HG02623 (cell line): Measurements from ENCODE around the gene RNF19B.

ENCODE experiments used
- ATAC-seq: cut with Tn5 transposase; IDR thresholded peaks from one replicate; pipeline ENCODE4 v1.9.1; 2021; ENCODE audit warnings: moderate library complexity; ENCODE audit not compliant: unreplicated experiment

Gene RNF19B

DNA sequence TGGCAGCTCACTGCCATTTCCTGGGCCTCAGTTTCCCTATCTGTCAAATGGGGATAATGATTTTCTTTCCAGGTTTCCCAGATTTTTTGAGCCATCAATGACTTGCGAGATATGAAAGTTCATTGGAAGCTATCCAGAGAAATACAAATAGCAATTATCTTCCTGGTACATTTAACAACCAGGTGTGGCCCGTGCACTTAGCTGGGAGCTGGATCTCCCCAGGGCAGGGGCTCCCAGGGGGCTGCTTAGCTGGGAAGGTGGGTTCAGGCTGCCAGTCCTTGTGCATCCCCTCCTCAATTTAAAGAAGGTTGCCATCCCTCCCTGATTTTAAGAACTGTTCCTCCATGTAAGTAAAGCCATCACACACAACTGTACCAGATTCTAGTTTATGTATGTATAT is 59.8 kb downstream of the RNF19B start:
- ATAC-seq = no peak

DNA sequence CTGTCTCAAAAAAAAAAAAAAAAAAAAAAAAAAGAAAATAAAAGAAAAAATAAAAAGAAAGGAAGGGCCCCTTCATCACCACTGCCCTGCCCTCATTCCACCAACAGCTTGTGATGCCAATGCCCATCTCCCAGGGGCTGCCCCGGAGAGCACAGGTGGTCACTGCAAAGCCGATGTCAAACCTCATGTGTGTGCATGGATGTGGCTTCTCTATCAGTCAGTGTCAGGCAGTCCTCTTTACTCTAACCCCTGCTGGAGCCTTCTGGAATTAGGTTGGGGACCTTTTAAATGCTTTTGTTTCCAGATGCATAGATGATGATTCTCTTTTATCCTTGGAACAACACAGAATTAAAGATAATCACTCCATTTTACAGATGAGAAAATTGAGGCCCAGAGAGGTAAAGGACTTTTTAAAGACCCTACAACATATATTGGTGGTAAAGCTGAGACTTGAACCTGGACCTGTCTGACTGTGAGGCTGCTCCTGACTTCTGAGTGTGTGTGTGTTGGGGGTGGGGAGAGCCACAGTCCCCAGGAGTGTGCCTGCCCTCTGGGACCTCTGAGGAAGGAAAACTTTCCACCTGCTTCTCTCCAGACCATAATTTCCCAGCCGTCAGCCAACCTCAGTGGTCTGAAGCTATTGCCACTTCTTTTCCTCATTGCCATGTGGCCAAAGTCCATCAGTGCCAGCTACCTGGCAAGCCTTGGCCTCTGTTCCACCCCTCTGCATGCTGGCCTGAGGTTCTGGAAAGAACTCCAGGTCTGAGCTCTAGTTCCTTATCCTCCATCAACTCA is 60.4 kb downstream of the RNF19B start:
- ATAC-seq = no peak

DNA sequence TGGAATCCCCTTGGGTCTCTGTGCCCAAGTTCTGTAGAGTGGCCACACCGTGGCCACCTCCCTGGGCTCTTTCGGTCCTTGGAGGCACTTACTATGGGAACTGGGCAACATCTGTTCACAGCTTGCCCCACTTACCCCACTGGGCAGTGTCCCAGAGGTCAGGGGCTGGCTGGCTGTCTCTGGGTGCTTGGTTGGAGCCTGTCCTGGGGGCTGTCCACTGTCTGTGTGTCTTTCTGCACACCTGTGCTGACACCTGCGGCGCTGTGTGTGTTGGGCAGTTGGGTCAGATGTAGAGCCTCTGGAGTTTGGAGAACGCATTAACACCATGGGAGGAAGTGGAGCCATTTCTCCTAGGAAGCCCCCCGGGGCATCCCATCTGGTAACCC is 62.1 kb downstream of the RNF19B start:
- ATAC-seq = no peak

DNA sequence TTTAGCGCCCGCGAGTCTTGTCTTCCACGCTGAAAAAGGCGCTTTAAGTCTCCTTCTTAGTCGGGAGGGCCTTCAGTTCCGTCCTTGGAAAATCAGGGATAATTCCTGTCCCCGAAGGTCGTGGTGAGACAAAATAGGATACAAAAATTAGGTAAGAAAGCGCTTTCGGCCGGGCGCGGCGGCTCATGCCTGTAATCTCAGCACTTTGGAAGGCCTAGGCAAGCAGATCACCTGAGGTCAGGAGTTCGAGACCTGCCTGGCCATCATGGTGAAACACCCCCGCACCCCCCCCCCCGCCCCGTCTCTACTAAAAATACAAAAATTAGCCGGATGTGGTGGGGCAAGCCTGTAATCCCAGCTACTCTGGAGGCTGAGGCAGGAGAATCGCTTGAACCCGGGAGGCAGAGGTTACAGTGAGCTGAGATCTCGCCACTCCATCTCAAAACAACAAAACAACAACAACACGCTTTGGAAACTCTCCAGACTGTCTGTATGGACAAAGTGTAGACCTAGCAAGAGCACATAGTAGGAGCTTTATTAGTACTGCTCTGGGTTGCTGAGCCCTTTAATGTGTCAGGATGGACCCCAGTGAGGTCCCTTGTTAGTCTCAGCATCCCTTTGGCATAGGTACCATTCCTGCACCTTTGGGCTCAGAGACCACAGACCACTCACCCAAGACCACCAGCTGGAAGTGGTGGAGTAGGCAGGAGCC is 62.6 kb downstream of the RNF19B start:
- no peak for ATAC-seq

DNA sequence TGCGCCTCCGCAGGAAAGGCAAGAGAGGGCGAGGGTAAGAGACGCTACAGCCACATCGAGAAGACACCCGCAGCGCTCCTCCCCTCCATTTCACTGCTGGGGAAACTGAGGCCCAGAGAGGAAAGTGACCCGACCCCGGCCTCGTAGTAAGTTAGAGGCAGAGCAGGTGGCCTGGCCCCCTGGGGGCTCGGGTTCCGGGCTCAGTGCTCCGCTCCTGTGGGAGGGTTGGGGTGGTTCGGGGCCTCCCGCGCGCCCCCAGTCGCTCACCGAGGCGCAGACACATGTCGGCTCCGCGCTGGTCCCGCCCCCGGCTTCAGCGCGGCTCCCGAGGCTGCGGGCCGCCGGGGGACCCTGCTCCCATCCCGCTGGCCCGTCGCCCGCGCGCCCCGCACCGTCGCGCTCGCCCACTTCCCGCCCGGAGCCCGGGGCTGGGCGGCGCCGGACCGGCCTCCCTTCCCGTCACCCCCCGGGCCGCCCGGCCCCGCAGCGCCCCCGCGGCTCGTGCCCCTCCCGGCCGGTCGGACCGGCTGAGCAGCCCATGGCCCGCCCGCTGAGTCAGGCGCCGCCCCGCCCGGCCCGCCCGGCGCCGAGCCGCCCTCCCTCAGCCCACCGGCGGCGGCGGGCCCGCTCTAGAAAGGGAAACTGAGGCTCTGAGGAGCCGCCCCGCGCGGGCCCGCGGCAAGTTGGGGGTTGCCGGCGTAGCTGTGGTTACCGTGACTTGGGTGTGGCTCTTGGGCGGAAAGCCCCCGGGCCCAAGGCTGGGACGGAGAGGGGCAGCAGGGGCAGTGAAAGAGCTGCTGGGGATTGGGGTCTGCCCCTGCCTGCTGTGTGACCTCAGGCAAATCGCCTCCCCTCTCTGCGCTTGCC is 63.4 kb downstream of the RNF19B start, which contains the start of gene TMEM54:
Gene TMEM54, minus strand, starts transcription at position 434 of the 867 bp plus-strand sequence. Its CDS starts 151 bp downstream, at position 283.
- ATAC-seq = no peak

DNA sequence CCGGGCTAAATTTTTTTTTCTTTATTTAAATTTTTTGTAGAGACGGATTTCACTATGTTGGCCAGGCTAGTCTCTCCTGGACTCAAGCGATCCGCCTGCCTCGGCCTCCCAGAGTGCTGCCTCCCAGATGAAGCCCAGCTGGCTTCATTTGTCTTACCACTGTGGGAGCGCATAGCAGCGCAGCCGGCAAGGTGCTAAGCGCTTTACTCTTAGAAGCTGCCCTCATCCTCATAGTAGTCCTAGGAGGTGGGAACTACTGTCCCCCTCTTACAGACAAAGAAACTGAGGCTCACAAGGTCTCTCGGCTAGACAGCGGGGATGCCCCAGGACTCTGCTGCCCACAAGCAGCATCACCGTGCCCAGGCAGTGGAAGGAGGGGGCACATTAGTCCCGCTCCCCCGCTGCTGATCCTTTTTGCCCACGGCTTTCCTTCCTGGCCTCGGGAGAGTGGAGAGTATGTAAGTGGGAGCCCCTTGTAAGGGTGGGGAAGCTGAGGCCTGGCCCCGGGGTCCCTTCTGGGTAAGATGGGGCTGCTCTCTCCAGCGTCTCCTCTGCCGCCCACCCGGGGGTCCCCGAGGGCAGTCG is 64.1 kb downstream of the RNF19B start:
- ATAC-seq = no peak

DNA sequence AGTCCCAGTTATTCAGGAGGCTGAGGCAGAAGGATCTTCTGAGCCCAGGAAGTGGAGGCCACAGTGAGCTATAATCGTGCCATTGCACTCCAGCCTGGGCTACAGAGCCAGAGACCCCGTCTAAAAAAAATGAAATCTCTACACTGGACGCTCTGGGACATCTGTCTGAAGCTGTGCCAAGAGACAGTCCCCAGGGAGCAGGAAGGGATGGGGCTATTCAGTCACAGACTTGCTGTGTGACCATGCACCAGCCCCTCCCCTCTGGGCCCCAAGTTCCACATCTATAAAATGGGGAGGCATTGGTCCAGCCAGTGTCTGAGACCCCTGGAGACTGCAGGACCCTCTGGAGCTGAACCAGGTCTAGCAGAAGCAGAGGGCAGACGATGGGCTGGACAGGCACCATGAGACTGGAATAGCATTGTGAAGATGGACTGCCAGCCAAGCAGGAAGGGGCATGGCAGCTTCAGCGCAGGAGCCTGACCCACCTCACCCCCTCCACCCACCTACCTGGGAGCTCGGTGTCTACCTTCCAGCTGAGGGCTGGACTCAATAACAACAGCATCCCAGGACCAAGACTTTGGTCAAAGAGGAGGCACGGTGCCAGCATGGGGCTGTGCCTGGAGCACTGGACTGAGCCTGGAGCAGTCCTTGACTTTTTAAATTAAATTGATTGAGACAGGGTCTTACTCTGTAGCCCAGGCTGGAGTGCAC is 64.9 kb downstream of the RNF19B start:
- ATAC-seq = no peak

DNA sequence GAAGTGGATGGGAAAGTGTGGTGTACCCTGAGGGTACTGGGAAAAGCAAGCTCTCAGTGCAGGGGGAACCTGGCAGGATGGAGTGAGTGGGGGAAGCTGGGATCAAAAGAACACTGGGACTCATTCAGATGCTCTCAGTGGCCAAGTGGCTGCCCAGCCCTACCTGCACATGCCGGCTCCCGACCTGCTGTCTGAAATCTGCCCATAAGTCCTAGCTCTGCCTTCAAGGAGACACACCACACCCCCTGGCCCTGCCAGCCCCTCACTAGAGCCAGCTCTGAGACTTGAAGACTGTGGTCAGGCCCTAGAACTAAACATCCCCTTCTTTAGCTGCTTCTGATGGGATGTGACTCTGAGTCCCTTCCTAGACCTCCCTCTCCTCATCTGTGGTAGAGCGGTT is 65.7 kb downstream of the RNF19B start:
- no peak for ATAC-seq

DNA sequence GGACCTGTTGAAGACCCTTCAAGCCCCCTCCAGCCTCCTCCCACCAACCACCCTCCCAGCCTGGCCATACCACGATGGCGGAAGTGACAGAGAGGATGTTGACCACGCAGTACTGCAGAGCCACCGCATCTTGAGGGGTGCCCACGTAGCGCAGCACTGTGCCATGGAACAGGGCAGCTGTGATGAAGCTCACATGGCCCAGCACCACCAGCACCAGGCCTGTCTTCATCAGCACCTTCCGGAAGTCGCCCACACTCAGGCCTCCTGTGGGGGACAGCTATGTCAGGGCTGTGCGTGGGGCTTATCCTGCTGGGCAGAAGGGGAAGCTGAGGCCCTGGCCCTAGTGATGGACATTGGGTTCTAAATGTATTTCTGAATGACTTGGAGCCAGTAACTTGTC is 66.6 kb downstream of the RNF19B start:
- no peak for ATAC-seq

DNA sequence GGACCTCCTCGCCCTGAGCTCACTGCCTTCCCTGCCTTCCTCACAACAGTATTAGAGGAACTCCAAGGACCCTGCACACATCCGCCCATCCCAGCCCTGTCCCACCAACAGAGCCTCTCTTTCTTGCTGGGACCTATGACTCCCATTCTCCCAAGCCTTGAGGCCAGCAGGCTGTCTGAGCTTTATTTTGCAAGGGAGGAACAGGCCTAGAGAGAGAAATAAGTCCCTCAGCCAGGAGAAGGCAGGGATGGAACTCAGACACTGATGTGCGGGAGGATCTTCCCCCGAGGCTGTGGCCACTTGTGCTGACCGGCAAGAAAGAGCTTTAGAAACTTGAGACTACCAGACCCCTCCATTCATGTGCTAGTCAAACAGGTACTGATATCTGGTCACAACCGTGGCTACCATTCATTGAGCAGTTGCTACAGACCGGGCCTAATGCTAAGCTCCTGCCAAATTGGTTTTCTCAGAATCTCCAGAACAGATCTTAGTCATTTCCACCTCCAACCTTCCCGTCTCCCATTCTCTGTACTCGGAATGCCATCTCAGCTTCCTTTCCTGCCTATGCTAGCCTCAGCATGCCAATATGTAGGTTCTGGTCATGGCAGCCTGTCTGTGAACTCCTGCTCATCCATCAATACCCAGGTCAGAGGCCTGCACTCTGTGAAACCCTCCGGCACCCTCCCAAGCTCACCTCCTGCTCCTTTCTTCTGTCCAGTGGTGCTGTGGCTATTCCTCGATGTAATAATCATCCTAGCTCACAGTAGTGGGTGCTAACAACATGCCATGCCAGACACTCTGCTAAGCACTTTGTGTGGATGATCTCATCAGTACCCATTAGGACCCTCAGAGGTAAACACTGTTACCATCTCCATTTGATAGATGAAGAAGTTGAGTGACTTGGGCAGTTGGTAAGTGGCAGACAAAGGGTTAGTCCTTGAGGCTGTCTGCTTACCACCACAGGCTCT is 67.2 kb downstream of the RNF19B start:
- ATAC-seq = no peak

DNA sequence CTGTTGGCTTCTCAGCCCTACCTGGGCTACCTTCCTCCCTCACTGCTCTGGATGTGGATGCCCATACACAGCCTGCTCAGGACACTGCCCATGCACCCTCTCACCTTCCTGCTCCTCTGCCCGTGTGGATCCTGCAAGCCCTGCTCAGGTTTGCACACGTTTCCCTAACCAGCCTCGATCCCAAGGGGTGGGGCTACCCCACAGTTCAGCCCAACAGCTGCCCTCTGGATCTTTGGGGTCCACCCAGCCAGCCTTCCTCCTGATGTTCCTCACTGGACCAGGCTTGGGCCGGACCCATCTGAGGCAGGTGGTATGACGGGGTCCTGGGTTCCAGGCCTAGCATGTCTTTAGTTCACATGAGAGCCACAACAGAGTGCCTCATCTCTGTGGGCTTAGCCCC is 68.2 kb downstream of the RNF19B start:
- no peak for ATAC-seq

DNA sequence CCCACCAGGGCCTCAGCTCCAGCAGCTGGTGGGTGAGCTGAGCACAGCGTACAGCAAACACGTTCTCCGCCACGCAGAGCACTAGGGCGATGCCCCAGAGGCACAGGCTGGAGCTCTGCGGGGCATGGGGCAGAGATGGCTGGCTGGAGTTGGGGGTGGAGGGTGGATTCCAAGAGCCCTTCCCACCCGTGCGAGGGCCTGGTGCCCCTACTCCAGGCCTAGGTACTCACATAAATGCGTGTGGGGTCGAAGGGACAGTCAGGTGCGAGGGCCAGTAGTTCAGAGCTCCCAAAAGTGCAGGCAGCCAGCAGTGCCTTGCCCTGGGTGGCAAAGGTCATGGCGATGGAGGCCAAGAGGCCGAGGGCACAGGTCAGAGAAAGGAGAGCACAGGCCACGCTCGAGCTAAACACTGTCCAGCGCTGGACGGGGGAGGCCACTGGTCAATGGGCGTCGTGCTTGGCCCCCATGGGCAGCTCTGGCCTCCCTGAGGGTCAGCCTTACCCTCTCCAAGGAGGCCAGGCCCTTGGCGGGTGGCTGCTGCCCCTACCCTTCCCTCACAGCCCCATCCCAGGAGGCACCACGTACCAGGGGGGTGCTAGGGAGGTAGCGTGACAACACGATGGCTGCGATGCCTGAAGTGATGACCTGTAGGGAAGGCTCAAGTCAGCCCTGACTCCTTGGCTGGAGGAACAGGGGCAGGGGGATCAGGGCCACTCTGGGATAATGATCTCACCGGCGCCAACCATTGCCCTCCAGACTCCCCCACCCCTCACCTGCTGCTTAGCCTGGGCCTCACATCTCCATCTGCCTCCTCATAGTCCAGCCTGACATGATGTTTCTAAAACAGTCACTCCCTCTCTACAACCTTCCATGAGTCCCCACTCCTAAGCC is 69.0 kb downstream of the RNF19B start:
- no peak for ATAC-seq

DNA sequence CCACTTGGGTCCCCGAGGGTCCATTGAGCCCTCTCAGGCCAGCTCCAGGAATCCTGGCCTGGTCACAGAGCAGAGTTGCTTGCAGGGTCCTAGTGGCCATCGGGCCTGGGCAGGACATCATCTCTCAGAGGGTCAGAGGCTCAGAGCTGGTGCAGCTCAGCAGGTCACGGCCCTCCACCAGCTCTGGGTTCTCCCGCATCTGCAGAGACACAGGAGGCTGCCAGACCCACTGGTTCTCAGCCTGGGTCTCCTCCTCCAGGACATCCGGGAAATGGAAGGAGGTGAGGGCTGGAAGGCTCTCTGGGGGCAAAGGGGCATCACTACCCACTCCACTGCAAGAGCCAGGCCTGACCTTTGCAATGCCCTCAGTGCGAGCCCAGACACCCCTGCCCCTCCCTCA is 69.9 kb downstream of the RNF19B start:
- ATAC-seq = no peak

DNA sequence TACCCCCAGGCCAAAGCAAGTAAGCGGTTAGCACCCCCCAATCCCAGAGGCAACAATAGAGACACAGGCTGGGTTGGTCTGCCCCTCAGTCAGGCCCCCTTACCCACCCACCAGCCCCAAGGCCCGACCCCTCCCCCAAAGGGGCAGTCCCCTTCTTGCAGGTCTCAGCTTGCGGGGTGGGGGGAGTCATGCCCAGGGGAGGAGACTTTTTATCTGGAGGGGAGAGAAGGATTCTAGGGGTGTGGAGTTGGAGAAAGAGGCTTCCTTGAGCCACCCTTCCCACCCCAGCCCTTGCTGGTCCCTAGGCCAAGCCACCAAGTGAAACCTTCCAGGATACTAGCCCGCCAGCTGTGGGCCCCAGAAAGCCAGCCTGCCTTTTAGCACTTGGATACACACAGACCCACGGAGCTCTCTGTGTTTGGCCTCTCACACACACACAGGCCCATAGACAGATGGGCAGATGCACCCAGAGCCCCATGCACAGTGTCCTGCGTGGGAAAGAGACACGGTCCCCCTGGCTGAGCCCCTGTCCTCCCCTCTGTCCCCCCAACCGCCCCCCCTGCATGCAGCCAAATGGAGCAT is 70.5 kb downstream of the RNF19B start:
- ATAC-seq = no peak

DNA sequence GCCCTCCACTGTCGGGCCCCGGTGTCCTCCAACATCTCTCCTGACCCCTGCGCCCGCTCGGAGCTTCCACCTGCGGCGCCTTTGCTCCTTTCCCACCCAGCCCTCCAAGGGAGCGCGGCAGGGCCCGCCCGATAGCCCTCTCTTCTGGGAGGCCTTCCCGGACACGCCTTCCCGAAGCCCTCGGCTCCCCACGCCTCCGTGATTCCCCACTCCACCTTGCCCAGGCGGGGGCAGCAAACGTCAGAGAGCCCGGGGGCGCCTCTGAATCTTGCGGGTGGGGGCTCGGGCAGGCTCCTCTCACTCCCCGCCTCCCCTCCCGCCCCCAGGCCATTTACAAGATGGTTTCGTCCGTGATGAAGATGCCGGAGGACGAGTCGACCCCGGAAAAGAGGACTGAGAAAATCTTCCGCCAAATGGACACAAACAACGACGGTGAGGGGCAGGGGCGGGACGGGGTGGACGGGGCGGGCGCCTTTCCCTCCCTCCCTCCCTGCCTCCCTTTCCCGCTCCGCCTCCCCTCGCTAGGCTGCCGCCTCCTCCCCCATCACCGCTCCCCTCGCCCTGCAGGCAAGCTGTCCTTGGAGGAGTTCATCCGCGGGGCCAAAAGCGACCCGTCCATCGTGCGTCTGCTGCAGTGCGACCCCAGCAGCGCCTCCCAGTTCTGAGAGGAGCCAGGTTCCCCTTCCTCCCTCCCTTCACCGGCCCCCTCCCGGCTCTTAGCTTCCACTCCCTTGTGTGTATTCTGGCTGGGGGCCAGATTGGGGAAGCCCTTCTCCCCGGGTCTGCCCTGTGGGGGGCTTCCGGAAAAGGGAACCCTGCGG is 71.2 kb downstream of the RNF19B start:
- ATAC-seq = no peak

DNA sequence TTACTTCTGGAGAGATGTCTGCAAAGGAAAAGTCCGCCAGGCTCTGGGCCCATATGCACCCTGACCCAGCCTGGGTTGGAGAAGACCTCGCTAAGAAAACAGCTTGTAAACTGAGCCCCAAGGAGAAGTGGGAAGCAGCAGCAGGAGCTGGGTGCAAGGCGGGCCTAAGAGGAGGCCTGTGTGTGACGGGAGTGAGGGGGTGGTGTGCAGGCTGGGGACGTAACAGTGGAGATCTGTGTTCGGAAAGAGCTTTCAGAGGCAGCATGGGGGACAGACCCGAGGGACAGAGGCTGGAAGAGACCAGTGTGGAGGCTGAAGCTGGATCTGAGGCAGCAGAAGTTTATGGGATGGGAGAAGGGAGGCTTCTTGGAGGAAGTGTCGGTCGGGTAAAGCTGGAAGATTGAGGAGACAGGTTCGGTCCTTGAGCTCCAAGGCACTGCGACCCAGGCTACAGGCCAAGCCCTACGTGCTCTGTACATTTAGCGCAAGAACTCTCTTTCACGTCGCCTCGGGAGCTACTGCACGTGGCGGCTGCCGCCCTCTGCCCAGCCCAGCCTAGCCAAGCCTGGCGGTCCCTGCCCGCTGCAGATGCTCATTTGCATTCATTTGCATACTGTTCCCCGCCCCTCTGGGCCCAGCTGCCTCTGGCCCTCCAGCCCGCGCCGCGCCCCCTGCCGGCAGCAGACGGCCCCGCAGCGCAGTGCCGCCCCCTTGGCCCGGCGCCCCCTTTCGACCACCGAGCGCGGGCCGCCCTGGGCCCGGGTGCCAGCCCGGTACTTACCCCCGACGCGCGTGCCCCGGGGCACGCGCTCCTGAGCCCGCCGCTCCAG is 72.0 kb downstream of the RNF19B start:
- no peak for ATAC-seq
